CD4-positive, alpha-beta memory T cell (primary cell): ENCODE results near the gene RAB18. TPM values are rescaled to one million over a fixed set of nuclear protein-coding genes. Genes with fewer than 3 reads are reported as not detected.
"Not testable (repeated sequence)": the region's sequence is repeated elsewhere in the genome, so short reads cannot be mapped to it uniquely, and the experiment has no call there.

Experiments
- CTCF ChIA-PET: fragments of 350-600 bp; sonication (Branson Sonifier 250); formaldehyde crosslinking; loops from one replicate; lab custom pipeline; 2021; ENCODE audit warnings: inconsistent platforms; ENCODE audit not compliant: partially characterized antibody; lab: Charles Lee
- POLR2A ChIA-PET: fragments of 350-600 bp; sonication (Branson Sonifier 250); formaldehyde crosslinking; loops from one replicate; lab custom pipeline; 2021; ENCODE audit not compliant: partially characterized antibody; lab: Charles Lee
- DNase-seq, 5 donors: peaks; one replicate each; pipeline versions ENCODE4 v3.0.0 to v3.0.0-alpha.2; 2020 to 2022; ENCODE audit warnings: mixed read lengths in 1 of 5
- H3K27ac ChIP-seq: one replicate; pipeline ENCODE4 v1.7.0; 2013; ENCODE audit warnings: low read depth, low read length
- H3K27me3 ChIP-seq: 2 replicates; pipeline ENCODE4 v1.7.0; 2013; ENCODE audit warnings: mild to moderate bottlenecking, low read length, moderate library complexity; ENCODE audit not compliant: insufficient read depth
- H3K36me3 ChIP-seq: 2 replicates; pipeline ENCODE4 v1.7.0; 2013; ENCODE audit warnings: mild to moderate bottlenecking, low read length, moderate library complexity; ENCODE audit not compliant: insufficient read depth
- H3K4me1 ChIP-seq: 2 replicates; pipeline ENCODE4 v1.7.0; 2013; ENCODE audit warnings: mild to moderate bottlenecking, low read length, moderate library complexity; ENCODE audit not compliant: insufficient read depth
- H3K4me3 ChIP-seq, 2 donors: one replicate each; pipeline ENCODE4 v1.7.0; 2013; ENCODE audit warnings: low read length in 2 of 2, mild to moderate bottlenecking in 1 of 2
- H3K9me3 ChIP-seq, 2 donors: one replicate each; pipeline ENCODE4 v1.7.0; 2013; ENCODE audit warnings: low read length in 2 of 2, control low read depth in 1 of 2; ENCODE audit not compliant: control insufficient read depth in 1 of 2
- H3K27ac Mint-ChIP-seq, 7 donors: one replicate each; pipeline ENCODE4 v1.8.0; 2020 to 2021; ENCODE audit warnings: mixed read lengths in 7 of 7, mild to moderate bottlenecking in 6 of 7, inconsistent platforms in 3 of 7, moderate library complexity in 3 of 7
- H3K27me3 Mint-ChIP-seq, 2 donors: one replicate each; pipeline ENCODE4 v1.8.0; 2020 to 2021; ENCODE audit warnings: mixed read lengths in 2 of 2
- H3K36me3 Mint-ChIP-seq, 2 donors: one replicate each; pipeline ENCODE4 v1.8.0; 2020 to 2021; ENCODE audit warnings: mixed read lengths in 2 of 2, inconsistent platforms in 1 of 2, mild to moderate bottlenecking in 1 of 2
- H3K4me1 Mint-ChIP-seq, 4 donors: one replicate each; pipeline ENCODE4 v1.8.0; 2020 to 2021; ENCODE audit warnings: mixed read lengths in 4 of 4, mild to moderate bottlenecking in 1 of 4
- H3K4me3 Mint-ChIP-seq, 8 donors: one replicate each; pipeline ENCODE4 v1.8.0; 2020 to 2021; ENCODE audit warnings: mixed read lengths in 8 of 8, mild to moderate bottlenecking in 7 of 8, moderate library complexity in 6 of 8, inconsistent platforms in 3 of 8
- H3K9me3 Mint-ChIP-seq, 8 donors: one replicate each; pipeline ENCODE4 v1.8.0; 2020 to 2021; ENCODE audit warnings: mixed read lengths in 8 of 8, mild to moderate bottlenecking in 5 of 8, inconsistent platforms in 3 of 8, moderate library complexity in 1 of 8
- intact Hi-C: fragments of 100-400 bp; cut with micrococcal nuclease; formaldehyde crosslinking; loops from one replicate; pipeline ENCODE4 v1.15.1; 2023
- polyA plus RNA-seq, 2 donors: library from polyadenylated mRNA; unstranded; fragments of 300-500 nt; fragmentation: Illumina TruSeq; gene quantifications; one replicate each; pipeline ENCODE4 v1.2.3, GENCODE V29; 2021
- total RNA-seq, 2 experiments: library from RNA; stranded (reverse); gene quantifications; one replicate each; pipeline ENCODE4 v1.2.3, GENCODE V29; 2021

Gene RAB18
- total and polyA plus RNA-seq, 4 experiments from 2014 or later: 83.3 to 171 (median 103) TPM

DNA sequence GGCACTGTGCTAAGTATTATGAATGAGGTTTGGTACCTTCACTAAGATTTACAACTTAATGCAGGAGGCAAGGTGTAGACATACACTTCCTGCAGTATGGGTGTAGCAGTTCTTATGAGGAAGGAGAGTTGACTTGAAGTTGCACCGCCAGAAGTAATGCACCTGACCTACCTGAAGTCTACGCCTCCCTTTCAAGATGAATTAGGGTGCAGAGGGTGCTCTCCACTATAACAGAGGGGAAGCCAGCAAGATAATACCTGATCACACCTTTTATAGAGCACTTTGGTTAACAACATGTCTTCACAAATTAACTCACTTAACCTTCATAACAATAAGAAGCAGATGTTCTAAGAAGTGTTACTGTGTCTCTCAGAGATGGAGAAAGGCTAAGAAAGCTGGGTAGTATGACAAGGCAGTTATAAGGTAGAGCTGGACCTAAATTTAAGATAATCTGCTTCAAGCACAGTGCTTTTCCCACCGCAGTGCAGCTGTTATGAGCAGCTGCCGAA, 552 bp upstream of the RAB18 start:
- H3K9me3 ChIP-seq: no peaks in the 10 kb centered on the region
- H3K27ac Mint-ChIP-seq: peak overlapping the region; percentile 96 to 100 (median 99)
- no peaks in the 10 kb centered on the region for H3K27me3 ChIP-seq
- peaks cover 38 to 50% (median 44%) of the 10 kb centered on the region in 4 donors for H3K4me1 Mint-ChIP-seq
- ChIA-PET CTCF (interaction anchor here (0.7 to 3.8 kb wide), 14 partner anchors 10 to 281 kb away, joined by 3 to 23 read pairs (median 4); no protein-coding TSS in a partner anchor), POLR2A (interaction anchor here (0.7 to 3.0 kb wide), 24 partner anchors 10 to 1029 kb away, joined by 3 to 37 read pairs (median 6); partner anchors contain the start of genes ABI1, ACBD5, MASTL and MPP7)
- H3K9me3 Mint-ChIP-seq: peaks cover 0 to under 1% (median 0%) of the 10 kb centered on the region in 8 donors
- no peaks in the 10 kb centered on the region for H3K27me3 Mint-ChIP-seq
- intact Hi-C loops: loop anchor here (1.0 to 10.0 kb wide), 12 partner anchors 38 to 1051 kb away; partner anchors contain the start of genes ANKRD26, MASTL, PDSS1 and WAC
- peak overlapping the region; percentile 48 to 74 for H3K4me3 ChIP-seq
- H3K27ac ChIP-seq: peak overlapping the region; percentile 90
- peak overlapping the region; percentile 96 to 100 (median 99) for H3K4me3 Mint-ChIP-seq
- DNase-seq: no peak
- H3K4me1 ChIP-seq: peaks cover 36% of the 10 kb centered on the region
- H3K36me3 Mint-ChIP-seq: peaks cover 10 to 30% of the 10 kb centered on the region in 2 donors
- H3K36me3 ChIP-seq: no peaks in the 10 kb centered on the region

DNA sequence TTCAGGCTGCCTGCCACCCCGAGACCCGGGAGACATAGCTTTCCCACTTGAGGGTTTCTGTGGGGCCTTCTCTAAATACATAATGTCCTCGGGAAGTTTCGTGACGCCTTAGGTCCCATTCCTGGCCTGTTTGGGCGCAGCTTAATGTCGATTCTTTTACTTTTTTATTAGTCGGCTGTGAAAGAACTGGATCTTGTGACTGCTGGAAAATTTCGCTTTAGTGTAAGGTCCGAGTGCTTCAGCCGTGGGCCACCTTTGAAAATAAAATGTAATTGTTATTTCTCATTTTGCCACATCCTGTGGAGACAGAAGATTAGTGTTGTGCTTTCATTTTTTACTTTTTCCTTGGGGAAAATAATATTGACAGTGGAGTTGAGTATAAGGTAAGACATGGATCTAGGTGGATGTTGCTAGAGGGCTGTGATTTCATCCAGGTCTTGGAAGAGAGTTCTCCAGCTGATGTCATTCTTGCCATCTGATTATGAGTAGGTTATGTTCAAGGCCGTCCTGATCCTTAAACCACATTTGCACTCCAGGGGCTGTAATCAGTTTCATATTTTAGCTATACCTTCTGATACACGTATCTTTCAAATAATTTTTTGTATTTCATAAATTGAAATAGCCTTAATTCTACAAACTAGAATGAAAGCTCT, 830 bp downstream of the RAB18 start:
- H3K36me3 ChIP-seq: no peaks in the 10 kb centered on the region
- peaks cover 46 to 64% (median 57%) of the 10 kb centered on the region in 4 donors for H3K4me1 Mint-ChIP-seq
- peak overlapping the region; percentile 96 to 100 (median 99) for H3K4me3 Mint-ChIP-seq
- no peaks in the 10 kb centered on the region for H3K27me3 ChIP-seq
- peaks cover 50% of the 10 kb centered on the region for H3K4me1 ChIP-seq
- H3K27ac Mint-ChIP-seq: peak overlapping the region; percentile 96 to 100 (median 99)
- H3K36me3 Mint-ChIP-seq: peaks cover 20 to 40% of the 10 kb centered on the region in 2 donors
- ChIA-PET POLR2A (interaction anchor here (0.6 to 3.0 kb wide), 20 partner anchors 8 to 1027 kb away, joined by 3 to 37 read pairs (median 6); partner anchors contain the start of genes ABI1, ACBD5, MASTL and MPP7), CTCF (interaction anchor here (0.8 to 3.8 kb wide), 8 partner anchors 9 to 877 kb away, joined by 3 to 23 read pairs (median 4); no protein-coding TSS in a partner anchor)
- H3K9me3 ChIP-seq: no peaks in the 10 kb centered on the region
- peak in 1 of 5 donors; percentile 6 for DNase-seq
- no peaks in the 10 kb centered on the region for H3K9me3 Mint-ChIP-seq
- H3K27me3 Mint-ChIP-seq: no peaks in the 10 kb centered on the region
- intact Hi-C loops: loop anchor here (1.0 to 10.0 kb wide), 12 partner anchors 40 to 1053 kb away; partner anchors contain the start of genes ANKRD26, MASTL, PDSS1 and WAC
- H3K27ac ChIP-seq: peak overlapping the region; percentile 90
- H3K4me3 ChIP-seq: peak overlapping the region; percentile 59 to 74

DNA sequence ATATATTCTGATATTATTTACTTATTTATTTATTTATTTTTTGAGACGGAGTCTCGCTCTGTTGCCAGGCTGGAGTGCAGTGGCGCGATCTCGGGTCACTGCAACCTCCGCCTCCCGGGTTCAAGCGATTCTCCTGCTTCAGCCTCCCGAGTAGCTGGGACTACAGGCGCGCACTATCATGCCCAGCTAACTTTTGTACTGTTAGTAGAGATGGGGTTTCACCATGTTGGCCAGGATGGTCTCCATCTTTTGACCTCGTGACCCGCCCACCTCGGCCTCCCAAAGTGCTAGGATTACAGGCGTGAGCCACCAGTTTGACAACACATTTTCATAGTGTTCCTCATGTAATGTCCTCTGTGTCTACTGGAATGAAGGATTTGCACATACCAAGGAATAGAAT, 1.4 kb downstream of the RAB18 start:
- Mint-ChIP-seq H3K4me3 (peak overlapping the region; percentile 70 to 85 (median 80)), H3K36me3 (peaks cover 26 to 46% of the 10 kb centered on the region in 2 donors), H3K4me1 (peaks cover 51 to 70% (median 63%) of the 10 kb centered on the region in 4 donors), H3K27ac (peak overlapping the region in 4 of 7 donors; percentile 43 to 97 (median 64))
- not testable (repeated sequence) for H3K27me3 Mint-ChIP-seq, H3K27ac ChIP-seq, H3K9me3 ChIP-seq, H3K27me3 ChIP-seq, H3K4me3 ChIP-seq, H3K36me3 ChIP-seq, H3K9me3 Mint-ChIP-seq, DNase-seq
- peaks cover 53% of the 10 kb centered on the region for H3K4me1 ChIP-seq
- POLR2A ChIA-PET: interaction anchor here (0.9 to 2.7 kb wide), 7 partner anchors 8 to 829 kb away, joined by 3 to 28 read pairs (median 6); partner anchors contain the start of genes MASTL and YME1L1
- CTCF ChIA-PET: interaction anchor here (1.2 to 3.8 kb wide), 4 partner anchors 8 to 876 kb away, joined by 3 to 23 read pairs (median 7); no protein-coding TSS in a partner anchor
- intact Hi-C loops: loop anchor here (2.0 to 10.0 kb wide), 3 partner anchors 263 to 811 kb away; partner anchors contain the start of genes ANKRD26 and PDSS1

DNA sequence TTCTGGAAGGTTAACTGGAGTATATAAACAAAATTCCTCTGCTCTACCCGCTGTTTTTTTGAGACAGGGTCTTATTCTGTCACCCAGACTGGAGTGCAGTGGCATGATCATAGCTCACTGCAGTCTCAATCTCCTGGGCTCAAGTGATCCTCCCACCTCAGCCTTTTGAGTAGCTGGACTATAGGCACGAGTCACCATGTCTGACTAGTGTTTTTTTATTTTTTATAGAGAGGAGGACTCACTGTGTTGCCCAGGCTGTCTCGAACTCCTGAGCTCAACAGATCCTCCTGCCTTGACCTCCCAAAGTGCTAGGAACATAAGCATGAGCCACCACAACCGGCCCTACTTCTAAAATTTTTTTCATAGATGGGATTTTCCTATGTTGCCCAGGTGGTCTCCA, 2.2 kb downstream of the RAB18 start:
- DNase-seq: no peak
- ChIA-PET CTCF (no interaction called here), POLR2A (interaction anchor here (1.2 kb wide), 1 partner anchor 58 kb away, joined by 3 read pairs; no protein-coding TSS in a partner anchor)
- Mint-ChIP-seq H3K27me3 (no peaks in the 10 kb centered on the region), H3K9me3 (no peaks in the 10 kb centered on the region), H3K4me3 (peak overlapping the region; percentile 70 to 85 (median 80)), H3K27ac (peak overlapping the region in 3 of 7 donors; percentile 3 to 97 (median 87)), H3K4me1 (peaks cover 51 to 73% (median 65%) of the 10 kb centered on the region in 4 donors), H3K36me3 (peaks cover 30 to 50% of the 10 kb centered on the region in 2 donors)
- peaks cover 53% of the 10 kb centered on the region for H3K4me1 ChIP-seq
- intact Hi-C loops: loop anchor here (10.0 kb wide), 1 partner anchor 811 kb away; the partner anchor contains the start of gene PDSS1
- peaks cover 9% of the 10 kb centered on the region for H3K36me3 ChIP-seq
- H3K27ac ChIP-seq: no peak overlapping the region
- no peaks in the 10 kb centered on the region for H3K27me3 ChIP-seq
- H3K9me3 ChIP-seq: no peaks in the 10 kb centered on the region
- no peak overlapping the region for H3K4me3 ChIP-seq

DNA sequence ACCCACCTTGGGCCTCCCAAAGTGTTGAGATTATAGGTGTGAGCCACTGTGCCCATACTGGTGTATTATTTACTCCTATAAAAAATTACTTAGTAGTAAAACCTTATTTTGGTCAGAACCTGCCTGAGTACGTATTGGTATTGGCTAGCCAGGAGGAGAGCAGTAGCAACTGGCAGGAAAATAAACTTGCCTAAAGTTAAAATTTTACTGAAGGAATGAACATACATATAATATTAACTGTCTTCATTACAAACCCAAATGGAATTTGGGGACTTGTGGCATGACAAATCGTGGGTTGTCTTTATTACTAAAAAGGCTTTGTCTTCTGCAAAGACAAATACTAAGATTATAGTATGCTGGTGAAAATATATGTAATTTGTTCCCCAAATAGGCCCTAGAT, 8.4 kb downstream of the RAB18 start:
- Histone ChIP-seq H3K4me3 (no peak overlapping the region), H3K36me3 (peaks cover 14% of the 10 kb centered on the region), H3K4me1 (peaks cover 53% of the 10 kb centered on the region), H3K27ac (no peak overlapping the region), H3K9me3 (no peaks in the 10 kb centered on the region), H3K27me3 (no peaks in the 10 kb centered on the region)
- intact Hi-C loops: no loop called here
- Mint-ChIP-seq H3K27ac (peak overlapping the region in 1 of 7 donors; percentile 35), H3K36me3 (peaks cover 50 to 62% of the 10 kb centered on the region in 2 donors), H3K4me3 (no peak overlapping the region), H3K4me1 (peaks cover 39 to 87% (median 64%) of the 10 kb centered on the region in 4 donors), H3K9me3 (no peaks in the 10 kb centered on the region), H3K27me3 (no peaks in the 10 kb centered on the region)
- ChIA-PET CTCF (no interaction called here), POLR2A (no interaction called here)
- no peak for DNase-seq

DNA sequence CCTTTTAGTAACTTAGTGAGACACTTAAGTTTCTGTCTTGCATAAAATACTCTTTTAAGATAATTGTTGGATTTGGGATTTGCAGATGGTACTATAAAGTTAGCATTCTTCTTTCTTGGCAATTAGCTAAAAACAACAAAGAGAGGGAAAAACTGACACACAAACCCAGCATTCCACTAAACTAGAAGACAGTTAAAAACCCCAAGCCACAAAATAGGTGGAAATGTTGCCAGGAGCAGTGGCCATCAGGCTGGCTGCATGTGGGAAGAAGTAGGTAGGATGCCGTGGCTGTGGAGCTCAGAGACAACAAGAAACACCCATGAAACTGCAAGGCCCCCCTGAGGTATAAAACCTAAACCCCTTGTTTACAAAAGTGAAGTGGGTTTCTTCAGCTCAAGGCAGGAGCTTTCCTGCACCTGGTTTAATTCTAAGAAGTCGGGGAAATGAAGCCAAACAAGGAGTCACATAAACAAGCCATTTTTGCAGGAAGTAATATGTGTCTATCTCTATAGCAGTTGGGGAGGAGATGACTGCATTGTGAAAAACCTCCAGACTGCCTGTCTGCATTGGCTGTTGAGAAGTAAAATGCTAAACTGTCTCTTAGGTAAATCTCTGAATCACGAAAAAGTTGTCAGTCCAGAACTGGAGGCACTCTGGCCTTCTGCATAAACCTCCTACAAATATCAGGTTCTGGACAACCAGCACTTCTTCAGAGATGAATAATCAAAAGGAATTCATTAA, 9.5 kb downstream of the RAB18 start:
- CTCF ChIA-PET: interaction anchor here (1.8 kb wide), 1 partner anchor 9 kb away, joined by 10 read pairs; the partner anchor contains the start of gene RAB18
- H3K36me3 Mint-ChIP-seq: peaks cover 58 to 65% of the 10 kb centered on the region in 2 donors

More for the DNA sequence above, 9.5 kb downstream of the RAB18 start:
- intact Hi-C loops: no loop called here
- POLR2A ChIA-PET: interaction anchor here (0.6 to 1.0 kb wide), 3 partner anchors 8 to 73 kb away, joined by 3 to 4 read pairs (median 3); partner anchors contain the start of gene RAB18
- Mint-ChIP-seq H3K27me3 (no peaks in the 10 kb centered on the region), H3K4me1 (peaks cover 38 to 87% (median 65%) of the 10 kb centered on the region in 4 donors), H3K9me3 (no peaks in the 10 kb centered on the region), H3K4me3 (peak overlapping the region in 7 of 8 donors; percentile 2 to 69 (median 58)), H3K27ac (peak overlapping the region in 5 of 7 donors; percentile 2 to 66 (median 51))
- no peak for DNase-seq
- H3K4me1 ChIP-seq: peaks cover 54% of the 10 kb centered on the region
- peaks cover 14% of the 10 kb centered on the region for H3K36me3 ChIP-seq
- H3K9me3 ChIP-seq: no peaks in the 10 kb centered on the region
- no peaks in the 10 kb centered on the region for H3K27me3 ChIP-seq
- no peak overlapping the region for H3K4me3 ChIP-seq
- H3K27ac ChIP-seq: no peak overlapping the region
